ENCODE data around the gene GABRB2.

- TF ChIP-seq FOXA1 (IDR thresholded peaks at IDR 0.05) = no peak
- TF ChIP-seq FOXM1 (IDR thresholded peaks at IDR 0.05; ENCODE audit: borderline replicate concordance) = no peak
- TF ChIP-seq L3MBTL2 (conservative IDR thresholded peaks at IDR 0.05) = no peak
- no peak for TF ChIP-seq TARDBP (IDR thresholded peaks at IDR 0.05)
- no peak for TF ChIP-seq SUZ12 (IDR thresholded peaks at IDR 0.05)
- no peak for TF ChIP-seq BHLHE40 (IDR thresholded peaks at IDR 0.05; ENCODE audit: borderline replicate concordance)
- TF ChIP-seq SP1 (IDR thresholded peaks at IDR 0.05) = no peak
- TF ChIP-seq PKNOX1 (IDR thresholded peaks at IDR 0.05) = no peak
- no peak for TF ChIP-seq HDGF (IDR thresholded peaks at IDR 0.05; ENCODE audit: borderline replicate concordance)
- no peak for TF ChIP-seq ELF4 (IDR thresholded peaks at IDR 0.05)
Measured at GRCh38 chr5:161342886-161343285, 203.6 kb downstream of the GABRB2 start.
